ENCODE data around the gene ARL5C. TPM values are rescaled to one million over a fixed set of nuclear protein-coding genes. Genes with fewer than 3 reads are reported as not detected.
A peak's percentile ranks its signal among the peaks of the same experiment; 100 is the strongest.

ARL5C gene
- total RNA-seq, 1 donor from 2014 or later = not detected

DNA sequence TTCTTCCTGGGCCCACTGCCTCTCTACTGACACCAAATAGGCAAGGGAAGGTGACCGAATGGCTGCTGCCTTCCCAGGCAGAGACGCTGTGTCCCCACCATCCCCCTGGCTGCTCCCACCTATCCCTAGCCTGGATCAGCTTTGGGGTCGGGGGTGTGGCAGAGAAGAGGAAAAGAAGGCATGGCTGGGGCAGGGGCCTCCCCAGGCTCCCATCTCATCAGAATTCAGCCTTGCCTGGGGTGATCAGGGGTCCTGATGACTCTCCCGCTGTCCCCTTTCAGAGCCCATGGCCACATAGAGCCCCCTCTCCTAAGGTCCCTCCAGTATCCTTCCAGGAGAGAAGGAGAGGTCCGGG is 15.2 kb downstream of the ARL5C start:
- TF ChIP-seq, protein P1, sequence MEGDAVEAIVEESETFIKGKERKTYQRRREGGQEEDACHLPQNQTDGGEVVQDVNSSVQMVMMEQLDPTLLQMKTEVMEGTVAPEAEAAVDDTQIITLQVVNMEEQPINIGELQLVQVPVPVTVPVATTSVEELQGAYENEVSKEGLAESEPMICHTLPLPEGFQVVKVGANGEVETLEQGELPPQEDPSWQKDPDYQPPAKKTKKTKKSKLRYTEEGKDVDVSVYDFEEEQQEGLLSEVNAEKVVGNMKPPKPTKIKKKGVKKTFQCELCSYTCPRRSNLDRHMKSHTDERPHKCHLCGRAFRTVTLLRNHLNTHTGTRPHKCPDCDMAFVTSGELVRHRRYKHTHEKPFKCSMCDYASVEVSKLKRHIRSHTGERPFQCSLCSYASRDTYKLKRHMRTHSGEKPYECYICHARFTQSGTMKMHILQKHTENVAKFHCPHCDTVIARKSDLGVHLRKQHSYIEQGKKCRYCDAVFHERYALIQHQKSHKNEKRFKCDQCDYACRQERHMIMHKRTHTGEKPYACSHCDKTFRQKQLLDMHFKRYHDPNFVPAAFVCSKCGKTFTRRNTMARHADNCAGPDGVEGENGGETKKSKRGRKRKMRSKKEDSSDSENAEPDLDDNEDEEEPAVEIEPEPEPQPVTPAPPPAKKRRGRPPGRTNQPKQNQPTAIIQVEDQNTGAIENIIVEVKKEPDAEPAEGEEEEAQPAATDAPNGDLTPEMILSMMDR (IDR thresholded peaks at IDR 0.05) = no peak

DNA sequence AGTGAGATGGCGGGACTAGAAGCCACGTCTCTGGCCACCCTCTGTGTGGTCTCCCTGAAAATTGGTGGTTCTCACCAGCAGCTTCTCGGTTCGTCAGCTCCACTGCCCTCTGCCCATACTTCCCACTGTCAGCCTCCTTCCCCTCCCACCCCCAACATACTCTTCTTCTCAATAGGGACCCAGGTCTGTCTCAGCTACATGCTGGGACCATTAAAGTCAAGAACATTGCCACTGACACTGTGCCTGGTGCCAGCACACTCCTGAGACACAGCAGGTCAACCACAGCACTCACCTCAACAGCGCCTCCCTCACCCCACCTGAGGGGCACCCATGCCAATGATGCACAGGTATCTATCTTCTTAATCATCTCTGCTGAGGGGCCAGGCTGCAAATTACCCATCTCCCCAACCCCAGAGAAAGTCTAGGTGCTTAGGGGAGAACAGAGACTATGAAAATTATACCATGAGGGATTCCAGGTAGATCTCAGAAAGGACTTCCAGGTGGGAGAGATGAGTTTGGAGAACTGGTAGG is 15.8 kb downstream of the ARL5C start:
- Mint-ChIP-seq H3K4me1 (peaks cover 36% of the 10 kb centered on the region), H3K27me3 (peaks cover 53% of the 10 kb centered on the region)

More for the DNA sequence above, 15.2 kb downstream of the ARL5C start:
- DNase-seq = no peak
- Mint-ChIP-seq H3K27me3 (peaks cover 47% of the 10 kb centered on the region), H3K4me3 (peak overlapping the region; percentile 54), H3K36me3 (ENCODE audit: low read depth) (peaks cover 11% of the 10 kb centered on the region), H3K27ac (no peak overlapping the region), H3K9me3 (no peaks in the 10 kb centered on the region), H3K4me1 (peaks cover 36% of the 10 kb centered on the region)
- no peak for ATAC-seq (ENCODE audit: low read depth)
- ChIA-PET POLR2A (interaction anchor here (4.2 kb wide), 1 partner anchor 282 kb away, joined by 40 read pairs; the partner anchor contains the start of gene LASP1), CTCF (interaction anchor here (1.3 to 5.4 kb wide), 2 partner anchors 94 to 167 kb away, joined by 6 to 160 read pairs; no protein-coding TSS in a partner anchor)
- intact Hi-C loops (cut with micrococcal nuclease) = loop anchor here (5.0 to 10.0 kb wide), 2 partner anchors 183 to 476 kb away; partner anchors contain the start of genes EPOP and FBXO47

DNA sequence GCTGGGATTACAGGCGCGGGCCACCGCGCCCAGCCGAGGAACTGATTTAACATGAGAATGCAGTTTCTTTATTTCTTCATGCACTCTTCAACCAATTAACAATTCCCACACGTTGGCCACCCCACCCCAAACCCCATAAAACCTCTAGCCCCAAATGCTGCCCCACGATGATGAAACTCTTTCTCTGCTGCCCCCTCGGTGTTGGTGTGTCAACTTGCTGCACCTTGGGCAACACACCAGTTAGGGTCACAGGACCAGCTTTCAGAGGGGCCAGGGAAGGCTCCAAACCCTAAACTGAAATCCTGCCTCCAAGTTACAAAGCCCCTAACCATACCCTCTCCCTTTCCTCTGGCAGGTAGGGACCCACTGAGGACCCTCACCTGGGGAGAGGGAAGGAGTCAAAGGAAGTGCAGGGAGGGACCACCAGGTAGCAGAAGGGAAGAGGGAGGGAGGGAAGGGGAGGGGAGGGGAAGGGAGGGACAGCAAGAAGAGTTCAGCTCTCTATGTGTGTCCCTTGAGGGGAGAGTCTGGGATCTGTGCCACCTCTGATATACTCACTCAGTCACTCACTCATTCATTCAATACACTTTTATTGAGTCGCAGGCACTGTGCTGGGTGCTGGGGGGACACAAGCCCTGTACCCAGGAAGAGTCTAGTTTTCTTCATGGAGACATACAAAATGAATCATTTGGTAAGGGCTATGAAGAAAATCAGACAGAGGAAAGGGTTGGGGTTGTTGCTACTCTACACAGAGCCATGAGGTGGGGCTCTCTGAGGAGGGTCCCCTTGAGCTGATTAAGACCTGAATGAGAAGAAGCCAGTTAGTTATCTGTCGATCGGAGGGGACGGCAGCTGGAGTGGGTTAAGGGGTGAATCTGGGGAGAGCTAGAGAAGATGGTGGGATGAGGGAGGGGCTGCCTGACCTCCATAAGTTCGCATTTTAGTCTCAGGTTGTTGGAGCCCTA is 18.5 kb downstream of the ARL5C start:
- peaks cover 40% of the 10 kb centered on the region for H3K27me3 Mint-ChIP-seq

More for the DNA sequence above, 15.8 kb downstream of the ARL5C start:
- TF ChIP-seq, protein P1 (IDR thresholded peaks at IDR 0.05) = no peak
- ATAC-seq (ENCODE audit: low read depth) = no peak
- Mint-ChIP-seq H3K4me3 (no peak overlapping the region), H3K36me3 (ENCODE audit: low read depth) (peaks cover 11% of the 10 kb centered on the region), H3K9me3 (no peaks in the 10 kb centered on the region), H3K27ac (no peak overlapping the region)
- intact Hi-C loops (cut with micrococcal nuclease) = loop anchor here (5.0 to 10.0 kb wide), 2 partner anchors 183 to 475 kb away; partner anchors contain the start of genes EPOP and FBXO47
- no peak for DNase-seq
- POLR2A ChIA-PET = interaction anchor here (0.5 kb wide), 1 partner anchor 246 kb away, joined by 4 read pairs; no protein-coding TSS in a partner anchor
- CTCF ChIA-PET = interaction anchor here (5.4 kb wide), 1 partner anchor 167 kb away, joined by 160 read pairs; no protein-coding TSS in a partner anchor

DNA sequence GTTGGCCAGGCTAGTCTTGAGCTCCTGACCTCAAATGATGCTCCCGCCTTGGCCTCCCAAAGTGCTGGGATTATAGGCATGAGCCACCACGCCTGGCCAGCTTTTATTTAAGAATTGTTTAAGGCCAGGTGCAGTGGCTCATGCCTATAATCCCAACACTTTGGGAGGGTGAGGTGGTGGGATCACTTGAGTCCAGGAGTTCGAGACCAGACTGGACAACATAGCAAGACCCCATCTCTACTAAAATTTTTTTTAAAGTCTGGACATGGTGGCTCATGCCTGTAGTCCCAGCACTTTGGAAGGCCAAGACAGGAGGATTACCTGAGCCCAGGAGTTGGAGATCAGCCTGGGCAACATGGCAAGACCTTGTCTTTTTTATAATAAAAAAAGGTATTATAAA is 19.7 kb downstream of the ARL5C start:
- no peak for ATAC-seq (ENCODE audit: low read depth)
- H3K4me3 Mint-ChIP-seq = no peak overlapping the region
- H3K36me3 Mint-ChIP-seq (ENCODE audit: low read depth) = no peaks in the 10 kb centered on the region
- H3K9me3 Mint-ChIP-seq = peaks cover 2% of the 10 kb centered on the region
- TF ChIP-seq, protein P1 (IDR thresholded peaks at IDR 0.05) = no peak
- ChIA-PET POLR2A (interaction anchor here (0.6 kb wide), 1 partner anchor 29 kb away, joined by 3 read pairs; no protein-coding TSS in a partner anchor), CTCF (interaction anchor here (1.1 kb wide), 1 partner anchor 163 kb away, joined by 4 read pairs; no protein-coding TSS in a partner anchor)
- no peak overlapping the region for H3K27ac Mint-ChIP-seq
- H3K27me3 Mint-ChIP-seq = peaks cover 35% of the 10 kb centered on the region
- intact Hi-C loops (cut with micrococcal nuclease) = no loop called here
- peaks cover 5% of the 10 kb centered on the region for H3K4me1 Mint-ChIP-seq
- no peak for DNase-seq

More for the DNA sequence above, 18.5 kb downstream of the ARL5C start:
- POLR2A ChIA-PET = no interaction called here
- H3K4me1 Mint-ChIP-seq = peaks cover 13% of the 10 kb centered on the region
- no peak overlapping the region for H3K27ac Mint-ChIP-seq
- no peak overlapping the region for H3K4me3 Mint-ChIP-seq
- no peaks in the 10 kb centered on the region for H3K36me3 Mint-ChIP-seq (ENCODE audit: low read depth)
- ATAC-seq (ENCODE audit: low read depth) (no peak), DNase-seq (no peak)
- TF ChIP-seq, protein P1 (IDR thresholded peaks at IDR 0.05) = no peak
- CTCF ChIA-PET = no interaction called here
- H3K9me3 Mint-ChIP-seq = no peaks in the 10 kb centered on the region
- intact Hi-C loops (cut with micrococcal nuclease) = no loop called here
